Right lobe of liver (tissue), 6 donors: ENCODE measurements around the gene SAMD15. TPM values are rescaled to one million over a fixed set of nuclear protein-coding genes. Genes with fewer than 3 reads are reported as not detected.

Source experiments
- ATAC-seq, 4 donors: fragments of 200-7000 bp; cut with Tn5 transposase; one replicate each; pipeline ENCODE4 v1.9.1; 2020; ENCODE audit warnings: mild to moderate bottlenecking in 4 of 4, moderate library complexity in 4 of 4
- DNase-seq, 3 donors: peaks; one replicate each; pipeline ENCODE4 v3.0.0-alpha.2; 2020
- H3K27ac ChIP-seq, 3 donors: fragments of 200-600 bp; one replicate each; pipeline ENCODE4 v1.8.0; 2022
- H3K27me3 ChIP-seq, 2 donors: fragments of 200-600 bp; one replicate each; pipeline ENCODE4 v1.8.0; 2022
- H3K36me3 ChIP-seq, 4 donors: fragments of 200-600 bp; sonication (generic) in 1 of 4; one replicate each; pipeline versions ENCODE4 v1.5.1 to v1.8.0; 2017 to 2022; ENCODE audit warnings: control low read depth in 1 of 4
- H3K4me1 ChIP-seq, 4 donors: fragments of 200-600 bp; sonication (generic) in 1 of 4; one replicate each; pipeline versions ENCODE4 v1.5.1 to v1.8.0; 2017 to 2022; ENCODE audit warnings: control low read depth in 1 of 4
- H3K4me3 ChIP-seq, 3 donors: fragments of 200-600 bp; one replicate each; pipeline ENCODE4 v1.8.0; 2022
- H3K9me3 ChIP-seq, 4 donors: fragments of 200-600 bp; sonication (generic) in 1 of 4; one replicate each; pipeline versions ENCODE4 v1.5.1 to v1.8.0; 2017 to 2022; ENCODE audit warnings: control low read depth in 1 of 4
- CTCF ChIP-seq, 4 donors: fragments of 200-600 bp in 3 of 4; fragments of 450-650 bp in 1 of 4; IDR thresholded peaks; one replicate each; pipeline versions ENCODE4 v1.5.1 to v1.8.0; 2016 to 2022; ENCODE audit warnings: antibody characterized with exemption in 4 of 4, mild to moderate bottlenecking in 2 of 4
- POLR2A ChIP-seq: fragments of 450-650 bp; IDR thresholded peaks from one replicate; pipeline ENCODE4 v1.6.1; 2017; ENCODE audit warnings: antibody characterized with exemption, mild to moderate bottlenecking
- WGBS: methylation state at CpG from one replicate; pipeline ENCODE4 v1.1.6; 2018; ENCODE audit warnings: low coverage, low lambda C conversion rate; ENCODE audit not compliant: insufficient coverage; ENCODE audit errors: missing lambda C conversion rate; 5-methylcytosine and 5-hydroxymethylcytosine counted together
- intact Hi-C, 2 donors: fragments of 100-400 bp; cut with DNase I; formaldehyde crosslinking; loops; one replicate each; pipeline versions ENCODE4 v1.11.2 to v1.14.1; 2022
- total RNA-seq, 6 experiments: library from RNA; depleted of rRNA in 2 of 6; stranded (reverse); fragments of >200 nt in 2 of 6; fragmentation: NEBNext Ultra II Directional in 3 of 6; extraction: Animal tissue kit (Norgen Biotek cat#: 25700) in 3 of 6; gene quantifications; one replicate each; pipeline versions ENCODE4 v1.1.0 to v1.2.4, GENCODE V29; 2016 to 2023
- donor health status: DM: no; HTN: yes; CAD: no.
- donor health status: DM: no; HTN: no; CAD: no.
- donor health status: DM: no; HTN: no; CAD: no.
- donor health status: DM: no; HTN: yes; CAD: no.
- donor health status: DM: no; HTN: yes; CAD: no.

The SAMD15 gene
- total RNA-seq, 6 experiments from 2014 or later: 0.12 to 0.42 (median 0.31) TPM; not detected in 2

- no peaks in the 10 kb centered on the region for H3K36me3 ChIP-seq
- no peak overlapping the region for H3K27ac ChIP-seq
- H3K4me3 ChIP-seq: no peak overlapping the region
- H3K9me3 ChIP-seq: no peaks in the 10 kb centered on the region
- H3K4me1 ChIP-seq: no peaks in the 10 kb centered on the region
- no peak for DNase-seq
- 58% methylated on average over 6 of the region's 6 CpGs for WGBS
- ATAC-seq: no peak
- TF ChIP-seq POLR2A (no peak), CTCF (IDR thresholded peaks at IDR 0.05) (no peak)
- no peaks in the 10 kb centered on the region for H3K27me3 ChIP-seq
- intact Hi-C loops: no loop called here
Measured at GRCh38 chr14:77400216-77400615, 23.0 kb downstream of the SAMD15 start.

DNA sequence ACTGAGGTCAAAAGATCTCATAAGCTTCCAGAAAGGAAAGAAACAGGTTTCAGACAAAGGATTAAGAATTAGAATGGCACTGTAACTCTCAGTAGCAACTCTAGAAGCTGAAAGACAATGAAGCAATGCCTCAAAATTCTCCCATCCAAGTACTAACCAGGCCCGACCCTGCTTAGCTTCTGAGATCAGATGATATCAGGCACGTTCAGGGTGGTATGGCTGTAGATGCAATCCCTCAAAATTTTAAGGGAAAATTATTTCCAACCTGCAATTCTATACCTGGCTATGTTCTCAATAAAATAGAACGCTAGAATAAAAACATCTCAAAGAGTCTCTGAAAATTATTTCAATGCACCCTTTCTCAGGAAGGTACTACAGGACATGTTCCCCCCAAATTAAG lies 26.6 kb downstream of the SAMD15 start:
- H3K27me3 ChIP-seq: no peaks in the 10 kb centered on the region
- H3K27ac ChIP-seq: no peak overlapping the region
- H3K36me3 ChIP-seq: no peaks in the 10 kb centered on the region
- intact Hi-C loops: no loop called here
- TF ChIP-seq POLR2A (no peak), CTCF (IDR thresholded peaks at IDR 0.05) (no peak)
- DNase-seq: no peak
- H3K9me3 ChIP-seq: no peaks in the 10 kb centered on the region
- no peaks in the 10 kb centered on the region for H3K4me1 ChIP-seq
- H3K4me3 ChIP-seq: no peak overlapping the region
- 92% methylated on average over 1 of the region's 3 CpGs for WGBS
- no peak for ATAC-seq

DNA sequence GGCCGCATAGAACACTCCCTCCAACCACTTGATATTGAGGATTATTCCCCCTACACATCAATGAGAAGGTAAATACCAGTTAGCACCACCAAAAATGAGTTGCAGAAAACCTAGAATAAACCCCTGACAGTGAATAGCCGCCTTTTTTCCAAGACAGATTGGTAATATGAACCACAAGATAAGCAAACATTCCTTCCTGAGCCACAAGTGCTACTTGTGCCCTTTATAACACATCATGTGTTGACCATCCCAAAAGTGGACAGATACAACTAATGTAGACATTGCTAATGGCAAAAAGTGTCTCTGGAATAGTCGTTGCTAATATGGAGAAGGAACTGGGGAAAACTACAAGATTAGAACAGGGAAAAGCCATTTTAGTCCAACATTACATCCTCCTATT lies 28.9 kb downstream of the SAMD15 start:
- H3K27me3 ChIP-seq: no peaks in the 10 kb centered on the region
- DNase-seq: no peak
- ATAC-seq: no peak
- TF ChIP-seq CTCF (IDR thresholded peaks at IDR 0.05) (no peak), POLR2A (no peak)
- no peak overlapping the region for H3K4me3 ChIP-seq
- H3K4me1 ChIP-seq: no peaks in the 10 kb centered on the region
- no peak overlapping the region for H3K27ac ChIP-seq
- H3K9me3 ChIP-seq: no peaks in the 10 kb centered on the region
- 43% methylated on average over 3 of the region's 3 CpGs for WGBS
- no peaks in the 10 kb centered on the region for H3K36me3 ChIP-seq
- intact Hi-C loops: no loop called here

DNA sequence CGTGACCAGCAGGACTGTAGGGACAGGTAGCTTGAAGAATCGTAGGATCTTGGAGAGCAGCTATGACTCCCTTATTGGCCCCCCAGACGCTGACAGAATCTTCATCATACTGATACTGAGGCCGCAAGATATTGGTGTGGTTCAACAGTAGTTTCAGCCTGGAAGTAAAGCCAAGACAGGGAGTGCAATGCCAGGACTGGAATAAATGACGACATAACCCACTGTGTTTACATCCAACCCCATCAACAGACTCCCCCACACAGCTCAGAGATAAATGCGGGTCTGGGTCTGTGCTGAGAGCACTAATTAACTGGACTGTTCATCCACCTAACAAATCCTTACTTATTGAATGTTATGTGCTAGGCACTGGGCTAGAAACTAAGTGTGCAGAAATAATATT lies 29.5 kb downstream of the SAMD15 start:
- TF ChIP-seq POLR2A: no peak
- TF ChIP-seq CTCF (IDR thresholded peaks at IDR 0.05): no peak
- no peak overlapping the region for H3K4me3 ChIP-seq
- intact Hi-C loops: no loop called here
- DNase-seq: no peak
- H3K27me3 ChIP-seq: no peaks in the 10 kb centered on the region
- H3K36me3 ChIP-seq: no peaks in the 10 kb centered on the region
- WGBS: 47% methylated on average over 4 of the region's 6 CpGs
- no peaks in the 10 kb centered on the region for H3K9me3 ChIP-seq
- H3K27ac ChIP-seq: no peak overlapping the region
- no peaks in the 10 kb centered on the region for H3K4me1 ChIP-seq
- ATAC-seq: no peak

GRCh38 chr14:77407158-77407557 lies 30.0 kb downstream of the SAMD15 start:
- Histone ChIP-seq H3K9me3 (no peaks in the 10 kb centered on the region), H3K36me3 (no peaks in the 10 kb centered on the region), H3K4me3 (no peak overlapping the region), H3K27ac (no peak overlapping the region), H3K27me3 (no peaks in the 10 kb centered on the region), H3K4me1 (no peaks in the 10 kb centered on the region)
- WGBS: 79% methylated on average over 2 of the region's 2 CpGs
- ATAC-seq (peak in 3 of 4 donors; percentile 14 to 22 (median 18)), DNase-seq (no peak)
- TF ChIP-seq CTCF (IDR thresholded peaks at IDR 0.05) (no peak), POLR2A (no peak)
- intact Hi-C loops: no loop called here
